ENCODE data around the gene GJD4.

GJD4 gene

GRCh38 chr10:35605191-35605590, at the start of gene GJD4:
TSS of gene GJD4 (plus strand) at chr10:35605341. CDS start at chr10:35605568, 227 bp downstream.
- no peak for DNase-seq
- H3K27me3 ChIP-seq (replicated peaks): no peaks in the 10 kb centered on the region
- in situ Hi-C loops (cut with HindIII; ENCODE audit: low pct_ligation_motif_present, low sequenced_read_pairs): no loop called here

GRCh38 chr10:35555962-35556930, 48.9 kb upstream of the GJD4 start:
- Histone ChIP-seq H3K36me3 (replicated peaks) (peaks cover 11% of the 10 kb centered on the region), H3K27ac (no peak overlapping the region), H3K4me3 (ENCODE audit: low read depth, low read length) (no peak overlapping the region), H3K27me3 (replicated peaks) (no peaks in the 10 kb centered on the region)
- in situ Hi-C loops (cut with HindIII; ENCODE audit: low pct_ligation_motif_present, low sequenced_read_pairs): no loop called here
- no peak for TF ChIP-seq CTCF (IDR thresholded peaks at IDR 0.05; ENCODE audit: low read depth, low read length, missing control alignments)
- no peak for DNase-seq

More at GRCh38 chr10:35605191-35605590, at the start of gene GJD4:
- no peak for TF ChIP-seq CTCF (IDR thresholded peaks at IDR 0.05; ENCODE audit: low read depth, low read length, missing control alignments)
- no peak within 1 kb of the TSS for H3K27ac ChIP-seq
- no peaks in the 10 kb centered on the region for H3K36me3 ChIP-seq (replicated peaks)
- no peak within 1 kb of the TSS for H3K4me3 ChIP-seq (ENCODE audit: low read depth, low read length)

GRCh38 chr10:35558276-35558675, 46.9 kb upstream of the GJD4 start:
- TF ChIP-seq CTCF (IDR thresholded peaks at IDR 0.05; ENCODE audit: low read depth, low read length, missing control alignments): no peak
- no peaks in the 10 kb centered on the region for H3K27me3 ChIP-seq (replicated peaks)
- H3K36me3 ChIP-seq (replicated peaks): peaks cover 6% of the 10 kb centered on the region
- in situ Hi-C loops (cut with HindIII; ENCODE audit: low pct_ligation_motif_present, low sequenced_read_pairs): no loop called here
- H3K27ac ChIP-seq: no peak overlapping the region
- H3K4me3 ChIP-seq (ENCODE audit: low read depth, low read length): no peak overlapping the region
- no peak for DNase-seq

- in situ Hi-C loops (cut with HindIII; ENCODE audit: low pct_ligation_motif_present, low sequenced_read_pairs): no loop called here
- DNase-seq: no peak
- Histone ChIP-seq H3K36me3 (replicated peaks) (peaks cover 3% of the 10 kb centered on the region), H3K27ac (no peak overlapping the region), H3K4me3 (ENCODE audit: low read depth, low read length) (no peak overlapping the region), H3K27me3 (replicated peaks) (no peaks in the 10 kb centered on the region)
- no peak for TF ChIP-seq CTCF (IDR thresholded peaks at IDR 0.05; ENCODE audit: low read depth, low read length, missing control alignments)
Measured at GRCh38 chr10:35559416-35559815, 45.7 kb upstream of the GJD4 start.

- in situ Hi-C loops (cut with HindIII; ENCODE audit: low pct_ligation_motif_present, low sequenced_read_pairs): no loop called here
- Histone ChIP-seq H3K36me3 (replicated peaks) (no peaks in the 10 kb centered on the region), H3K27me3 (replicated peaks) (no peaks in the 10 kb centered on the region), H3K27ac (no peak overlapping the region), H3K4me3 (ENCODE audit: low read depth, low read length) (no peak overlapping the region)
- DNase-seq: no peak
- TF ChIP-seq CTCF (IDR thresholded peaks at IDR 0.05; ENCODE audit: low read depth, low read length, missing control alignments): no peak
Measured at GRCh38 chr10:35561715-35562114, 43.4 kb upstream of the GJD4 start.

All from brain microvascular endothelial cell (primary cell).